Measurements from ENCODE around the gene GALNT10. TPM values are rescaled to one million over a fixed set of nuclear protein-coding genes. Genes with fewer than 3 reads are reported as not detected.

The GALNT10 gene
- polyA plus RNA-seq, 1 of the 3 experiments (the other 2 are of a cell fraction), result 56.3 TPM

DNA sequence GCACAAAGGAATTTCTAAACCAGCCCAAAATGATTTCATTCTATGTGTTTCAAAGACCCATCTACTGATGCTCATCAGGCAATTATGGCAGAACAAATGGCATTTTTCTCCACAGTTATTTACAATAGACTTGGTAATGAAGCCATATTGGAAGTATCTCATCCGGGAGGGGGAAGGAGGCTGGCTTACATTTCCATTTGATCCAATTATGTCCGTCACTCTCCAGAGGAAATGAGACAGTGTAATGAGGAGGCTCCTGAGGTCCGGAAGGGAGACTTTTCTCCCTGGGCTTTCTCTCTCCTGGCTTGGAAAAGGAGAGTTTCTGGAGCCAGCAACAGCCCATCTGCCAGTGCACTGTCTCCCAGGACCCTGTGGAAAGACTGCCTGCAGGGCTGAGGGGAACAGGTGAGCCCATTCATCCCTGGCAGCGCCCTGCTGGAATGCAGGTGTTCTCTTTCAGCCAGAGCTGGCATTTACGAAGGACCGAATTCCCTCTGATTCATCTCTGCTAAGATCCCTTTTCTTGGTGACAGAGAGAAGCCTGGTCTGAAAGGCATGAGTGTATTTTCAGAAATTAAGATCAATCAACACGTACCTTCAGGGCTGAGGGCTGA is 200.3 kb downstream of the GALNT10 start:
- no peak overlapping the region for H3K4me2 ChIP-seq
- no peak overlapping the region for H3K9ac ChIP-seq
- no peaks in the 10 kb centered on the region for H3F3A ChIP-seq (replicated peaks; ENCODE audit: insufficient read depth)
- H4K20me1 ChIP-seq (ENCODE audit: insufficient read depth), result no peaks in the 10 kb centered on the region
- no peaks in the 10 kb centered on the region for H3K79me2 ChIP-seq (ENCODE audit: insufficient read depth)
- no peaks in the 10 kb centered on the region for H3K9me2 ChIP-seq
- H2AFZ ChIP-seq (ENCODE audit: low read depth), result no peak overlapping the region
- no peaks in the 10 kb centered on the region for H3K27me3 ChIP-seq (ENCODE audit: insufficient read depth)
- DNase-seq, result no peak
- no peak overlapping the region for H3K4me3 ChIP-seq (ENCODE audit: low read depth in 2 of 2, low read length in 1 of 2)
- 98% methylated on average over 7 of the region's 7 CpGs for WGBS (ENCODE audit: low lambda C conversion rate)
- POLR2A ChIA-PET, result no interaction called here
- CTCF ChIA-PET, result interaction anchor here (2.9 kb wide), 1 partner anchor 15 kb away, joined by 10 read pairs; no protein-coding TSS in a partner anchor
- TF ChIP-seq RAD21 (IDR thresholded peaks at IDR 0.05; ENCODE audit: low read length) (no peak), NFIC (IDR thresholded peaks at IDR 0.05; ENCODE audit: borderline replicate concordance) (no peak), CHD2 (IDR thresholded peaks at IDR 0.05; ENCODE audit: low read length, partially characterized antibody) (no peak), GATA2 (CRISPR knock-in tag; IDR thresholded peaks at IDR 0.05) (no peak), TCF12 (IDR thresholded peaks at IDR 0.05) (no peak), RXRA (IDR thresholded peaks at IDR 0.05; ENCODE audit: borderline replicate concordance, low read depth) (no peak), RFX5 (IDR thresholded peaks at IDR 0.05; ENCODE audit: low read length) (no peak), FOXJ3 (CRISPR knock-in tag; IDR thresholded peaks at IDR 0.05) (no peak), JUND (IDR thresholded peaks at IDR 0.05) (no peak), SMC3 (IDR thresholded peaks at IDR 0.05; ENCODE audit: low read depth, low read length) (no peak), SIN3A (IDR thresholded peaks at IDR 0.05; ENCODE audit: borderline replicate concordance, low read depth, low read length) (no peak), POLR2AphosphoS5 (IDR thresholded peaks at IDR 0.05; ENCODE audit: low read depth, low read length) (no peak)
- TF ChIP-seq, protein P1, sequence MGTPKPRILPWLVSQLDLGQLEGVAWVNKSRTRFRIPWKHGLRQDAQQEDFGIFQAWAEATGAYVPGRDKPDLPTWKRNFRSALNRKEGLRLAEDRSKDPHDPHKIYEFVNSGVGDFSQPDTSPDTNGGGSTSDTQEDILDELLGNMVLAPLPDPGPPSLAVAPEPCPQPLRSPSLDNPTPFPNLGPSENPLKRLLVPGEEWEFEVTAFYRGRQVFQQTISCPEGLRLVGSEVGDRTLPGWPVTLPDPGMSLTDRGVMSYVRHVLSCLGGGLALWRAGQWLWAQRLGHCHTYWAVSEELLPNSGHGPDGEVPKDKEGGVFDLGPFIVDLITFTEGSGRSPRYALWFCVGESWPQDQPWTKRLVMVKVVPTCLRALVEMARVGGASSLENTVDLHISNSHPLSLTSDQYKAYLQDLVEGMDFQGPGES (IDR thresholded peaks at IDR 0.05; ENCODE audit: low read depth, low read length), result no peak
- TF ChIP-seq, protein P2, sequence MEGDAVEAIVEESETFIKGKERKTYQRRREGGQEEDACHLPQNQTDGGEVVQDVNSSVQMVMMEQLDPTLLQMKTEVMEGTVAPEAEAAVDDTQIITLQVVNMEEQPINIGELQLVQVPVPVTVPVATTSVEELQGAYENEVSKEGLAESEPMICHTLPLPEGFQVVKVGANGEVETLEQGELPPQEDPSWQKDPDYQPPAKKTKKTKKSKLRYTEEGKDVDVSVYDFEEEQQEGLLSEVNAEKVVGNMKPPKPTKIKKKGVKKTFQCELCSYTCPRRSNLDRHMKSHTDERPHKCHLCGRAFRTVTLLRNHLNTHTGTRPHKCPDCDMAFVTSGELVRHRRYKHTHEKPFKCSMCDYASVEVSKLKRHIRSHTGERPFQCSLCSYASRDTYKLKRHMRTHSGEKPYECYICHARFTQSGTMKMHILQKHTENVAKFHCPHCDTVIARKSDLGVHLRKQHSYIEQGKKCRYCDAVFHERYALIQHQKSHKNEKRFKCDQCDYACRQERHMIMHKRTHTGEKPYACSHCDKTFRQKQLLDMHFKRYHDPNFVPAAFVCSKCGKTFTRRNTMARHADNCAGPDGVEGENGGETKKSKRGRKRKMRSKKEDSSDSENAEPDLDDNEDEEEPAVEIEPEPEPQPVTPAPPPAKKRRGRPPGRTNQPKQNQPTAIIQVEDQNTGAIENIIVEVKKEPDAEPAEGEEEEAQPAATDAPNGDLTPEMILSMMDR (IDR thresholded peaks at IDR 0.05), result no peak
- TF ChIP-seq, protein P3, sequence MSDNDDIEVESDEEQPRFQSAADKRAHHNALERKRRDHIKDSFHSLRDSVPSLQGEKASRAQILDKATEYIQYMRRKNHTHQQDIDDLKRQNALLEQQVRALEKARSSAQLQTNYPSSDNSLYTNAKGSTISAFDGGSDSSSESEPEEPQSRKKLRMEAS (IDR thresholded peaks at IDR 0.05; ENCODE audit: low read depth), result no peak
- TF ChIP-seq, protein P4, sequence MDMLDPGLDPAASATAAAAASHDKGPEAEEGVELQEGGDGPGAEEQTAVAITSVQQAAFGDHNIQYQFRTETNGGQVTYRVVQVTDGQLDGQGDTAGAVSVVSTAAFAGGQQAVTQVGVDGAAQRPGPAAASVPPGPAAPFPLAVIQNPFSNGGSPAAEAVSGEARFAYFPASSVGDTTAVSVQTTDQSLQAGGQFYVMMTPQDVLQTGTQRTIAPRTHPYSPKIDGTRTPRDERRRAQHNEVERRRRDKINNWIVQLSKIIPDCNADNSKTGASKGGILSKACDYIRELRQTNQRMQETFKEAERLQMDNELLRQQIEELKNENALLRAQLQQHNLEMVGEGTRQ (IDR thresholded peaks at IDR 0.05; ENCODE audit: borderline replicate concordance, low read depth, low read length), result no peak
- H3K4me1 ChIP-seq (ENCODE audit: control insufficient read depth in 1 of 2, insufficient read depth in 2 of 2, low read depth in 1 of 2, low read length in 1 of 2), result no peaks in the 10 kb centered on the region
- H3K36me3 ChIP-seq (replicated peaks in 1 of 2; ENCODE audit: control insufficient read depth in 1 of 2, insufficient read depth in 2 of 2, low read length in 1 of 2), result peaks cover 37 to 38% of the 10 kb centered on the region in 2 experiments
- H3K27ac ChIP-seq (ENCODE audit: low read depth in 2 of 2, low read length in 1 of 2), result 0 out of 4 replicates have a peak overlapping the region, but pooled peaks of 1 of the 2 experiments have one; percentile 25
- H3K9me3 ChIP-seq, result no peaks in the 10 kb centered on the region
